Cardiac muscle cell (in vitro differentiated cells and primary cell): ENCODE data around the gene PRSS56. TPM values are rescaled to one million over a fixed set of nuclear protein-coding genes. Genes with fewer than 3 reads are reported as not detected.
A peak's percentile ranks its signal among the peaks of the same experiment; 100 is the strongest.

Experiments used
- DNase-seq, 2 donors: peaks; one replicate each; pipeline versions ENCODE4 v3.0.0 to v3.0.0-alpha.2; 2010 to 2017; ENCODE audit warnings: low read depth in 1 of 2, low spot score in 1 of 2
- H3K27ac ChIP-seq: fragments of 200-600 bp; sonication (generic); 2 replicates; pipeline ENCODE4 v1.5.1; 2016
- H3K27me3 ChIP-seq: fragments of 200-600 bp; sonication (generic); 2 replicates; pipeline ENCODE4 v1.6.0; 2016; ENCODE audit warnings: control low read depth
- H3K36me3 ChIP-seq: fragments of 200-600 bp; sonication (generic); 2 replicates; pipeline ENCODE4 v1.5.1; 2016; ENCODE audit warnings: control low read depth
- H3K4me1 ChIP-seq: fragments of 200-600 bp; sonication (generic); 2 replicates; pipeline ENCODE4 v1.8.1; 2017; ENCODE audit warnings: low read depth, mild to moderate bottlenecking, mixed run types
- H3K4me3 ChIP-seq: fragments of 200-600 bp; sonication (generic); 2 replicates; pipeline ENCODE4 v1.5.1; 2016; ENCODE audit warnings: mild to moderate bottlenecking
- H3K9me3 ChIP-seq: fragments of 200-600 bp; sonication (generic); 2 replicates; pipeline ENCODE4 v1.5.1; 2017; ENCODE audit warnings: low read depth, mild to moderate bottlenecking, control low read depth
- CTCF ChIP-seq: IDR thresholded peaks from 2 replicates; pipeline ENCODE4 v1.5.1; 2012; ENCODE audit warnings: low read depth, mild to moderate bottlenecking, low read length
- polyA plus RNA-seq: library from polyadenylated mRNA; unstranded; fragments of >200 nt; fragmentation: Nextera tagmentation; extraction: Ambion mirVana; gene quantifications from 2 replicates; pipeline ENCODE4 v1.2.1, GENCODE V29; 2016
- total RNA-seq: library from RNA; depleted of rRNA; stranded (reverse); fragments of >200 nt; gene quantifications from 2 replicates; pipeline ENCODE4 v1.2.3, GENCODE V29; 2016

Gene PRSS56
- total RNA-seq (not detected in 2 replicates), polyA plus RNA-seq (0.07 TPM in 1 of 2 replicates, not detected in the other)

- Histone ChIP-seq H3K4me3 (no peak within 1 kb of the TSS), H3K27me3 (peaks cover 61% of the 10 kb centered on the region), H3K36me3 (no peaks in the 10 kb centered on the region), H3K9me3 (no peaks in the 10 kb centered on the region), H3K4me1 (no peaks in the 10 kb centered on the region), H3K27ac (no peak within 1 kb of the TSS)
- no peak for TF ChIP-seq CTCF
- no peak for DNase-seq
Measured at GRCh38 chr2:232519581-232520438, at the start of gene PRSS56. PRSS56 (plus strand) TSS chr2:232520388; CDS start chr2:232520599, 211 bp downstream.

- Histone ChIP-seq H3K27ac (no peak overlapping the region), H3K4me3 (no peak overlapping the region), H3K27me3 (peaks cover 82% of the 10 kb centered on the region), H3K9me3 (no peaks in the 10 kb centered on the region), H3K4me1 (no peaks in the 10 kb centered on the region), H3K36me3 (no peaks in the 10 kb centered on the region)
- DNase-seq: peak; percentile 35 to 75
- no peak for TF ChIP-seq CTCF
Measured at GRCh38 chr2:232473467-232473890, 46.7 kb upstream of the PRSS56 start.

- Histone ChIP-seq H3K4me1 (no peaks in the 10 kb centered on the region), H3K27me3 (peaks cover 83% of the 10 kb centered on the region), H3K36me3 (no peaks in the 10 kb centered on the region), H3K27ac (no peak overlapping the region), H3K4me3 (no peak overlapping the region), H3K9me3 (no peaks in the 10 kb centered on the region)
- no peak for TF ChIP-seq CTCF
- no peak for DNase-seq
Measured at GRCh38 chr2:232476045-232476444, 44.1 kb upstream of the PRSS56 start.

- peaks cover 85% of the 10 kb centered on the region for H3K27me3 ChIP-seq
- no peak for TF ChIP-seq CTCF
- no peak for DNase-seq
- H3K27ac ChIP-seq: no peak overlapping the region
- no peaks in the 10 kb centered on the region for H3K9me3 ChIP-seq
- H3K4me3 ChIP-seq: no peak overlapping the region
- H3K4me1 ChIP-seq: no peaks in the 10 kb centered on the region
- H3K36me3 ChIP-seq: no peaks in the 10 kb centered on the region
Measured at GRCh38 chr2:232476791-232477190, 43.4 kb upstream of the PRSS56 start.

GRCh38 chr2:232477751-232478510 is 42.3 kb upstream of the PRSS56 start:
- no peak overlapping the region for H3K4me3 ChIP-seq
- no peaks in the 10 kb centered on the region for H3K9me3 ChIP-seq
- no peak for TF ChIP-seq CTCF
- H3K27ac ChIP-seq: no peak overlapping the region
- H3K4me1 ChIP-seq: no peaks in the 10 kb centered on the region
- no peak for DNase-seq
- H3K27me3 ChIP-seq: peaks cover 85% of the 10 kb centered on the region
- H3K36me3 ChIP-seq: no peaks in the 10 kb centered on the region
